Calu3 (cell line): ENCODE measurements around the gene KLF12. TPM values are rescaled to one million over a fixed set of nuclear protein-coding genes. Genes with fewer than 3 reads are reported as not detected.

ENCODE experiments used
- BruUV-seq: library from RNA; stranded (reverse); fragments of 400-500 nt; replicated peaks from 2 replicates; lab custom pipeline; 2021; lab: Mats Ljungman, UMichigan
- CTCF ChIA-PET: fragments of 300-600 bp; sonication (Branson Sonifier 250); formaldehyde crosslinking; loops from one replicate; lab custom pipeline; 2022; ENCODE audit warnings: antibody characterized with exemption; lab: Charles Lee
- DNase-seq: peaks from one replicate; pipeline ENCODE4 v3.0.0; 2022
- H3K27ac Mint-ChIP-seq: one replicate; pipeline ENCODE4 v1.8.0; 2022; ENCODE audit warnings: mixed read lengths; ENCODE audit not compliant: unreplicated experiment
- H3K27me3 Mint-ChIP-seq: one replicate; pipeline ENCODE4 v1.8.0; 2022; ENCODE audit warnings: mixed read lengths; ENCODE audit not compliant: unreplicated experiment
- H3K36me3 Mint-ChIP-seq: one replicate; pipeline ENCODE4 v1.8.0; 2022; ENCODE audit warnings: mild to moderate bottlenecking, moderate library complexity, mixed read lengths; ENCODE audit not compliant: insufficient read depth, unreplicated experiment
- H3K4me1 Mint-ChIP-seq: one replicate; pipeline ENCODE4 v1.8.0; 2022; ENCODE audit warnings: mild to moderate bottlenecking, low read depth, mixed read lengths; ENCODE audit not compliant: unreplicated experiment
- H3K4me3 Mint-ChIP-seq: one replicate; pipeline ENCODE4 v1.8.0; 2022; ENCODE audit warnings: mild to moderate bottlenecking, low read depth, moderate library complexity, mixed read lengths; ENCODE audit not compliant: unreplicated experiment
- H3K9me3 Mint-ChIP-seq: one replicate; pipeline ENCODE4 v1.8.0; 2022; ENCODE audit warnings: low read depth, mixed read lengths; ENCODE audit not compliant: unreplicated experiment
- CTCF ChIP-seq: fragments of 200-600 bp; IDR thresholded peaks from one replicate; pipeline ENCODE4 v1.8.0; 2022; ENCODE audit warnings: antibody characterized with exemption; ENCODE audit not compliant: unreplicated experiment
- intact Hi-C: fragments of 100-400 bp; cut with micrococcal nuclease; formaldehyde crosslinking; loops from one replicate; pipeline ENCODE4 v1.10.0; 2022; ENCODE audit not compliant: unreplicated experiment
- total RNA-seq: library from RNA; stranded (reverse); gene quantifications from 2 replicates; pipeline ENCODE4 v1.2.3, GENCODE V29; 2022

KLF12 gene
- total RNA-seq, 1 experiment from 2014 or later: 3.9 TPM

GRCh38 chr13:74145249-74145975 lies 11.2 kb upstream of the KLF12 start:
- no peak for DNase-seq
- BruUV-seq: no TSS peak
- H3K4me1 Mint-ChIP-seq: peaks cover 8% of the 10 kb centered on the region
- no peaks in the 10 kb centered on the region for H3K9me3 Mint-ChIP-seq
- no peaks in the 10 kb centered on the region for H3K27me3 Mint-ChIP-seq
- intact Hi-C loops: no loop called here
- CTCF ChIA-PET: no interaction called here
- H3K27ac Mint-ChIP-seq: no peak overlapping the region
- no peaks in the 10 kb centered on the region for H3K36me3 Mint-ChIP-seq
- no peak for TF ChIP-seq CTCF
- H3K4me3 Mint-ChIP-seq: no peak overlapping the region

- intact Hi-C loops: no loop called here
- no peak overlapping the region for H3K27ac Mint-ChIP-seq
- no peaks in the 10 kb centered on the region for H3K9me3 Mint-ChIP-seq
- H3K27me3 Mint-ChIP-seq: no peaks in the 10 kb centered on the region
- no peak overlapping the region for H3K4me3 Mint-ChIP-seq
- H3K36me3 Mint-ChIP-seq: no peaks in the 10 kb centered on the region
- BruUV-seq: no TSS peak
- no peak for DNase-seq
- TF ChIP-seq CTCF: no peak
- CTCF ChIA-PET: no interaction called here
- no peaks in the 10 kb centered on the region for H3K4me1 Mint-ChIP-seq
Observed at GRCh38 chr13:74144269-74144668, 10.1 kb upstream of the KLF12 start.

GRCh38 chr13:74142257-74142656 lies 8.1 kb upstream of the KLF12 start:
- H3K4me1 Mint-ChIP-seq: no peaks in the 10 kb centered on the region

GRCh38 chr13:74138241-74138640 lies 4.0 kb upstream of the KLF12 start:
- H3K27me3 Mint-ChIP-seq: no peaks in the 10 kb centered on the region
- no peak for TF ChIP-seq CTCF
- H3K36me3 Mint-ChIP-seq: peaks cover 5% of the 10 kb centered on the region
- H3K4me1 Mint-ChIP-seq: no peaks in the 10 kb centered on the region
- no peak overlapping the region for H3K4me3 Mint-ChIP-seq
- H3K27ac Mint-ChIP-seq: no peak overlapping the region
- DNase-seq: no peak
- H3K9me3 Mint-ChIP-seq: no peaks in the 10 kb centered on the region
- intact Hi-C loops: loop anchor here (10.0 kb wide), 2 partner anchors 103 to 303 kb away; no protein-coding TSS in a partner anchor
- no TSS peak for BruUV-seq
- CTCF ChIA-PET: no interaction called here

More at GRCh38 chr13:74142257-74142656, 8.1 kb upstream of the KLF12 start:
- H3K9me3 Mint-ChIP-seq: no peaks in the 10 kb centered on the region
- BruUV-seq: no TSS peak
- no peak for TF ChIP-seq CTCF
- no peaks in the 10 kb centered on the region for H3K27me3 Mint-ChIP-seq
- no peak overlapping the region for H3K4me3 Mint-ChIP-seq
- DNase-seq: no peak
- intact Hi-C loops: no loop called here
- no peaks in the 10 kb centered on the region for H3K36me3 Mint-ChIP-seq
- no peak overlapping the region for H3K27ac Mint-ChIP-seq
- CTCF ChIA-PET: no interaction called here
